ENCODE measurements around the gene CLIP4. TPM values are rescaled to one million over a fixed set of nuclear protein-coding genes. Genes with fewer than 3 reads are reported as not detected.

CLIP4 gene
- total RNA-seq, 2 experiments from 2014 or later: 36.8 to 39.4 TPM

- ATAC-seq (ENCODE audit: poor library complexity) (no peak), DNase-seq (no peak)
- POLR2A ChIA-PET: no interaction called here
- Mint-ChIP-seq H3K27me3 (no peaks in the 10 kb centered on the region), H3K4me3 (no peak overlapping the region), H3K4me1 (ENCODE audit: low read depth) (peaks cover 22% of the 10 kb centered on the region), H3K9me3 (no peaks in the 10 kb centered on the region), H3K27ac (no peak overlapping the region), H3K36me3 (ENCODE audit: low read depth) (peaks cover 10% of the 10 kb centered on the region)
- intact Hi-C loops (cut with DNase I, micrococcal nuclease): no loop called here
- Histone ChIP-seq H3K27me3 (ENCODE audit: control insufficient read depth in 1 of 2, insufficient read depth in 2 of 2, low read length in 2 of 2) (no peaks in the 10 kb centered on the region), H3K36me3 (ENCODE audit: insufficient read depth, low read length) (peaks cover 4% of the 10 kb centered on the region), H3K9me3 (ENCODE audit: control insufficient read depth in 1 of 2, insufficient read depth in 1 of 2, low read length in 2 of 2) (no peaks in the 10 kb centered on the region), H3K4me3 (ENCODE audit: low read length) (no peak overlapping the region), H3K4me1 (ENCODE audit: insufficient read depth, low read length) (peaks cover 8% of the 10 kb centered on the region), H3K27ac (ENCODE audit: low read depth in 1 of 2, low read length in 2 of 2) (no peak overlapping the region)
- CTCF ChIA-PET: no interaction called here
- no peak for TF ChIP-seq CTCF (IDR thresholded peaks at IDR 0.05)
Measured at GRCh38 chr2:29193111-29193510, 77.9 kb downstream of the CLIP4 start.

GRCh38 chr2:29193681-29194080 is 78.5 kb downstream of the CLIP4 start:
- Histone ChIP-seq H3K9me3 (ENCODE audit: control insufficient read depth in 1 of 2, insufficient read depth in 1 of 2, low read length in 2 of 2) (no peaks in the 10 kb centered on the region), H3K4me1 (ENCODE audit: insufficient read depth, low read length) (peaks cover 8% of the 10 kb centered on the region), H3K27ac (ENCODE audit: low read depth in 1 of 2, low read length in 2 of 2) (no peak overlapping the region), H3K36me3 (ENCODE audit: insufficient read depth, low read length) (peaks cover 4% of the 10 kb centered on the region), H3K27me3 (ENCODE audit: control insufficient read depth in 1 of 2, insufficient read depth in 2 of 2, low read length in 2 of 2) (no peaks in the 10 kb centered on the region), H3K4me3 (ENCODE audit: low read length) (no peak overlapping the region)
- ATAC-seq (ENCODE audit: poor library complexity) (no peak), DNase-seq (no peak)
- peaks cover 20% of the 10 kb centered on the region for H3K4me1 Mint-ChIP-seq (ENCODE audit: low read depth)
- POLR2A ChIA-PET: no interaction called here
- CTCF ChIA-PET: no interaction called here
- intact Hi-C loops (cut with DNase I, micrococcal nuclease): no loop called here
- no peaks in the 10 kb centered on the region for H3K9me3 Mint-ChIP-seq
- no peaks in the 10 kb centered on the region for H3K27me3 Mint-ChIP-seq
- TF ChIP-seq CTCF (IDR thresholded peaks at IDR 0.05): no peak
- H3K36me3 Mint-ChIP-seq (ENCODE audit: low read depth): peaks cover 8% of the 10 kb centered on the region
- no peak overlapping the region for H3K27ac Mint-ChIP-seq
- no peak overlapping the region for H3K4me3 Mint-ChIP-seq

GRCh38 chr2:29195796-29196195 is 80.6 kb downstream of the CLIP4 start:
- no peak overlapping the region for H3K27ac Mint-ChIP-seq
- H3K27ac ChIP-seq (ENCODE audit: low read depth in 1 of 2, low read length in 2 of 2): no peak overlapping the region
- H3K9me3 Mint-ChIP-seq: no peaks in the 10 kb centered on the region
- peaks cover 3% of the 10 kb centered on the region for H3K4me1 ChIP-seq (ENCODE audit: insufficient read depth, low read length)
- peaks cover 3% of the 10 kb centered on the region for H3K36me3 Mint-ChIP-seq (ENCODE audit: low read depth)
- no peaks in the 10 kb centered on the region for H3K9me3 ChIP-seq (ENCODE audit: control insufficient read depth in 1 of 2, insufficient read depth in 1 of 2, low read length in 2 of 2)
- CTCF ChIA-PET: no interaction called here
- POLR2A ChIA-PET: no interaction called here
- ATAC-seq (ENCODE audit: poor library complexity) (no peak), DNase-seq (no peak)
- H3K4me3 ChIP-seq (ENCODE audit: low read length): no peak overlapping the region
- H3K36me3 ChIP-seq (ENCODE audit: insufficient read depth, low read length): peaks cover 4% of the 10 kb centered on the region
- peaks cover 5% of the 10 kb centered on the region for H3K4me1 Mint-ChIP-seq (ENCODE audit: low read depth)
- H3K4me3 Mint-ChIP-seq: no peak overlapping the region
- intact Hi-C loops (cut with DNase I, micrococcal nuclease): loop anchor here (1.0 to 5.0 kb wide), 4 partner anchors 33 to 628 kb away; no protein-coding TSS in a partner anchor
- no peaks in the 10 kb centered on the region for H3K27me3 Mint-ChIP-seq
- no peak for TF ChIP-seq CTCF (IDR thresholded peaks at IDR 0.05)
- H3K27me3 ChIP-seq (ENCODE audit: control insufficient read depth in 1 of 2, insufficient read depth in 2 of 2, low read length in 2 of 2): no peaks in the 10 kb centered on the region
